Activated CD4-positive, alpha-beta T cell treated with anti-CD3 and anti-CD28 coated beads for 36 hours (primary cell): ENCODE results near the gene MTMR2. TPM values are rescaled to one million over a fixed set of nuclear protein-coding genes. Genes with fewer than 3 reads are reported as not detected.

Experiments
- ATAC-seq: fragments of 200-7000 bp; cut with Tn5 transposase; one replicate; pipeline ENCODE4 v1.10.0; 2021; ENCODE audit warnings: mild to moderate bottlenecking, moderate library complexity
- CTCF ChIA-PET: fragments of 350-600 bp; sonication (Branson Sonifier 250); formaldehyde crosslinking; loops from one replicate; lab custom pipeline; 2021; ENCODE audit warnings: antibody characterized with exemption; lab: Charles Lee
- POLR2A ChIA-PET: fragments of 350-600 bp; sonication (Branson Sonifier 250); formaldehyde crosslinking; loops from one replicate; lab custom pipeline; 2021; ENCODE audit warnings: antibody characterized with exemption, inconsistent platforms; lab: Charles Lee
- DNase-seq: peaks from one replicate; pipeline ENCODE4 v3.0.0-alpha.2; 2020
- H3K27ac Mint-ChIP-seq: one replicate; pipeline ENCODE4 v1.8.0; 2021; ENCODE audit warnings: mixed read lengths
- H3K27me3 Mint-ChIP-seq: one replicate; pipeline ENCODE4 v1.8.0; 2021; ENCODE audit warnings: mixed read lengths
- H3K36me3 Mint-ChIP-seq: one replicate; pipeline ENCODE4 v1.8.0; 2021; ENCODE audit warnings: low read depth, mixed read lengths
- H3K4me1 Mint-ChIP-seq: one replicate; pipeline ENCODE4 v1.8.0; 2021; ENCODE audit warnings: mixed read lengths
- H3K4me3 Mint-ChIP-seq: one replicate; pipeline ENCODE4 v1.8.0; 2021; ENCODE audit warnings: mild to moderate bottlenecking, moderate library complexity, mixed read lengths
- H3K9me3 Mint-ChIP-seq: one replicate; pipeline ENCODE4 v1.8.0; 2021; ENCODE audit warnings: low read depth, mixed read lengths
- intact Hi-C, 2 experiments: fragments of 100-400 bp; cut with DNase I in 1 of 2; cut with micrococcal nuclease in 1 of 2; formaldehyde crosslinking; loops; one replicate each; pipeline versions ENCODE4 v1.14.2 to v1.15.1; 2022 to 2024; cut with DNase I, micrococcal nuclease
- total RNA-seq, 2 experiments: library from RNA; stranded (reverse); gene quantifications; one replicate each; pipeline ENCODE4 v1.2.3, GENCODE V29; 2021

MTMR2 gene
- total RNA-seq, 2 experiments from 2014 or later: 32.8 to 36.5 TPM

DNA sequence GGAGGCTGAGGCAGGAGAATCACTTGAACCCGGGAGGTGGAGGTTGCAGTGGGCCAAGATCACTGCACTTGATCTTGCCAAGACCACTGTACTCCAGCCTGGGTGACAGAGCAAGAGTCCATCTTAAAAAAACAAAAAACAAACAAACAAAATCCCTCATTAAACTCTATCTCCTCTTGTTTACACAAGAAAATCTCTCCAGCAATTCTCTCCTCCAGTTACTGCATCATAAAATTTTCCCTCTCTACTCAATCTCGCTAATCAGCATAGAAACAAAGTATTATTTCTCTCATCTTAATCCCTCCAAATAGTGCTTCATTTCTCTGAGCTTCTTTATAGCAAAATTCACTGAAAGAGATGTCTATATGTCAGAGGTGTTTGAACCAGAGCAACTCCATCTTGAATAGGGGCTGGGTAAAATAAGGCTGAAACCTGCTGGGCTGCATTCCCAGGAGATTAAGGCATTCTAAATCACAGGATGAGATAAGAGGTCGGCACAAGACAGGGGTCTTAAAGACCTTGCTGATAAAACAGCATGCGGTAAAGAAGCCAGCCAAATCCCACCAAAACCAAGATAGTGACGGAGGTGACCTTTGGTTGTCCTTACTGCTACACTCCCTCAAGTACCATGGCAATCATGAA lies 19.8 kb downstream of the MTMR2 start:
- ChIA-PET POLR2A (interaction anchor here (0.5 kb wide), 1 partner anchor 104 kb away, joined by 3 read pairs; no protein-coding TSS in a partner anchor), CTCF (no interaction called here)
- DNase-seq (no peak), ATAC-seq (no peak)
- no peaks in the 10 kb centered on the region for H3K9me3 Mint-ChIP-seq
- H3K36me3 Mint-ChIP-seq: no peaks in the 10 kb centered on the region
- no peak overlapping the region for H3K4me3 Mint-ChIP-seq
- no peaks in the 10 kb centered on the region for H3K27me3 Mint-ChIP-seq
- H3K27ac Mint-ChIP-seq: no peak overlapping the region
- intact Hi-C loops: no loop called here
- H3K4me1 Mint-ChIP-seq: peaks cover 3% of the 10 kb centered on the region

GRCh38 chr11:95898782-95899181 lies 25.1 kb downstream of the MTMR2 start:
- ChIA-PET CTCF (no interaction called here), POLR2A (no interaction called here)
- DNase-seq: no peak
- ATAC-seq: no peak
- H3K27ac Mint-ChIP-seq: no peak overlapping the region
- no peaks in the 10 kb centered on the region for H3K4me1 Mint-ChIP-seq
- H3K9me3 Mint-ChIP-seq: no peaks in the 10 kb centered on the region
- intact Hi-C loops: no loop called here
- no peaks in the 10 kb centered on the region for H3K27me3 Mint-ChIP-seq
- peaks cover 2% of the 10 kb centered on the region for H3K36me3 Mint-ChIP-seq
- no peak overlapping the region for H3K4me3 Mint-ChIP-seq

- Mint-ChIP-seq H3K27ac (no peak overlapping the region), H3K4me1 (no peaks in the 10 kb centered on the region), H3K4me3 (no peak overlapping the region), H3K36me3 (peaks cover 2% of the 10 kb centered on the region), H3K9me3 (no peaks in the 10 kb centered on the region), H3K27me3 (no peaks in the 10 kb centered on the region)
- DNase-seq (no peak), ATAC-seq (no peak)
- ChIA-PET POLR2A (interaction anchor here (0.6 kb wide), 1 partner anchor 19 kb away, joined by 3 read pairs; no protein-coding TSS in a partner anchor), CTCF (no interaction called here)
- intact Hi-C loops: no loop called here
These were observed 26.2 kb downstream of the MTMR2 start for GRCh38 chr11:95897731-95898130.

- intact Hi-C loops: no loop called here
- Mint-ChIP-seq H3K9me3 (no peaks in the 10 kb centered on the region), H3K27me3 (no peaks in the 10 kb centered on the region), H3K36me3 (peaks cover 2% of the 10 kb centered on the region), H3K27ac (no peak overlapping the region), H3K4me1 (no peaks in the 10 kb centered on the region), H3K4me3 (no peak overlapping the region)
- ChIA-PET CTCF (interaction anchor here (0.6 kb wide), 1 partner anchor 16 kb away, joined by 3 read pairs; no protein-coding TSS in a partner anchor), POLR2A (no interaction called here)
- no peak for ATAC-seq
- DNase-seq: no peak
These were observed 28.1 kb downstream of the MTMR2 start for GRCh38 chr11:95895815-95896214.

GRCh38 chr11:95892892-95893570 lies 30.9 kb downstream of the MTMR2 start:
- Mint-ChIP-seq H3K4me1 (peaks cover 8% of the 10 kb centered on the region), H3K36me3 (peaks cover 2% of the 10 kb centered on the region), H3K4me3 (no peak overlapping the region), H3K27me3 (no peaks in the 10 kb centered on the region), H3K9me3 (no peaks in the 10 kb centered on the region), H3K27ac (no peak overlapping the region)
- no peak for ATAC-seq
- ChIA-PET CTCF (interaction anchor here (0.7 kb wide), 1 partner anchor 1124 kb away, joined by 3 read pairs; no protein-coding TSS in a partner anchor), POLR2A (no interaction called here)
- DNase-seq: no peak
- intact Hi-C loops: no loop called here

DNA sequence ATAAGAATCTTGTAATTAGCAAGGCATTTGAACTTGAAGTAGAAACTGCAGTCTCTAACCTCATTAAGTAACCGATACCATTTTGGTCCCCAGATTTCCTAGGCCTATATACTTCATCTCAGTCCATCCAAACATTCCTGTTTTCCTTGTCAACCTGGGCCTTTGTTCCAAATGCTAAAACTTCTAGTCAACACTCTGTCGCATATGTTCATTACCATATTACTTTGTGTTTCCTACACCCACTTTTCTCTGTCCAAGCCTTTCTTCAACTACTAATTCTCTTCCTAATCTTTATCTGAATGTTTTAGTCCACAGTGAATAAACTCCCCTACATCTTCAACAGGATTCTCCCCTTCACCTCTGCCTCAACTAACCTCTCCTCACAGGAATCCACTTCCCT lies 31.4 kb downstream of the MTMR2 start:
- no peak overlapping the region for H3K4me3 Mint-ChIP-seq
- ChIA-PET CTCF (no interaction called here), POLR2A (no interaction called here)
- H3K4me1 Mint-ChIP-seq: peaks cover 8% of the 10 kb centered on the region
- H3K9me3 Mint-ChIP-seq: no peaks in the 10 kb centered on the region
- H3K36me3 Mint-ChIP-seq: peaks cover 1% of the 10 kb centered on the region
- no peak overlapping the region for H3K27ac Mint-ChIP-seq
- ATAC-seq: no peak
- no peaks in the 10 kb centered on the region for H3K27me3 Mint-ChIP-seq
- intact Hi-C loops: no loop called here
- no peak for DNase-seq

GRCh38 chr11:95891423-95892170 lies 32.3 kb downstream of the MTMR2 start:
- ChIA-PET POLR2A (interaction anchor here (0.9 kb wide), 1 partner anchor 9 kb away, joined by 5 read pairs; no protein-coding TSS in a partner anchor), CTCF (no interaction called here)
- H3K36me3 Mint-ChIP-seq: peaks cover 8% of the 10 kb centered on the region
- H3K27ac Mint-ChIP-seq: no peak overlapping the region
- H3K9me3 Mint-ChIP-seq: no peaks in the 10 kb centered on the region
- DNase-seq: peak; percentile 7
- intact Hi-C loops: no loop called here
- no peaks in the 10 kb centered on the region for H3K27me3 Mint-ChIP-seq
- peaks cover 8% of the 10 kb centered on the region for H3K4me1 Mint-ChIP-seq
- H3K4me3 Mint-ChIP-seq: no peak overlapping the region
- ATAC-seq: peak; percentile 51

- intact Hi-C loops: no loop called here
- ATAC-seq (peak; percentile 68), DNase-seq (no peak)
- no peak overlapping the region for H3K27ac Mint-ChIP-seq
- no peak overlapping the region for H3K4me3 Mint-ChIP-seq
- CTCF ChIA-PET: no interaction called here
- H3K4me1 Mint-ChIP-seq: peaks cover 8% of the 10 kb centered on the region
- H3K27me3 Mint-ChIP-seq: no peaks in the 10 kb centered on the region
- POLR2A ChIA-PET: no interaction called here
- no peaks in the 10 kb centered on the region for H3K9me3 Mint-ChIP-seq
- peaks cover 9% of the 10 kb centered on the region for H3K36me3 Mint-ChIP-seq
These were observed 35.1 kb downstream of the MTMR2 start for GRCh38 chr11:95888852-95889251.

GRCh38 chr11:95888439-95888838 lies 35.5 kb downstream of the MTMR2 start:
- H3K36me3 Mint-ChIP-seq: peaks cover 9% of the 10 kb centered on the region
- POLR2A ChIA-PET: no interaction called here
- intact Hi-C loops: no loop called here
- ATAC-seq: peak; percentile 55
- no peaks in the 10 kb centered on the region for H3K27me3 Mint-ChIP-seq
- H3K27ac Mint-ChIP-seq: no peak overlapping the region
- H3K9me3 Mint-ChIP-seq: no peaks in the 10 kb centered on the region
- H3K4me3 Mint-ChIP-seq: no peak overlapping the region
- CTCF ChIA-PET: no interaction called here
- DNase-seq: no peak
- peaks cover 8% of the 10 kb centered on the region for H3K4me1 Mint-ChIP-seq

DNA sequence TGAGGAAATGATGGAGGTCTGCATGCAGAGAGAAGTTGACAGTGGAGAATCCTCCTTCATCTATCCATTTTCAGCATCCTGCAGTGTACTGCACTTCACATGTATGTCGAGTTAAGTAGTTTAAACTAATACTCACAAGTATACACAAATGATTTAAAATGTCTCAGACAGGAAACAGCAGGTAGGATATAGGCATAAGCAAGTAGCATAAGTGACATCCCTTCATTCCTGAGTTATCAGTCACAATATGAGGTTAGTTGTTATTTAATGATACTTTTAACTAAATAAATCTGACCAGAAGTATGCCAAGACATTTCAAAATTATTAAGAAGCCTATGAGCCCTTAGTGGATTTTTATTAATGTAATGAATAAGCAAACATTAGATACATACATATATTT lies 37.4 kb downstream of the MTMR2 start:
- Mint-ChIP-seq H3K9me3 (no peaks in the 10 kb centered on the region), H3K36me3 (peaks cover 11% of the 10 kb centered on the region), H3K27me3 (no peaks in the 10 kb centered on the region), H3K4me1 (peaks cover 8% of the 10 kb centered on the region), H3K27ac (no peak overlapping the region), H3K4me3 (no peak overlapping the region)
- CTCF ChIA-PET: no interaction called here
- no peak for ATAC-seq
- intact Hi-C loops: no loop called here
- DNase-seq: no peak
- POLR2A ChIA-PET: no interaction called here

DNA sequence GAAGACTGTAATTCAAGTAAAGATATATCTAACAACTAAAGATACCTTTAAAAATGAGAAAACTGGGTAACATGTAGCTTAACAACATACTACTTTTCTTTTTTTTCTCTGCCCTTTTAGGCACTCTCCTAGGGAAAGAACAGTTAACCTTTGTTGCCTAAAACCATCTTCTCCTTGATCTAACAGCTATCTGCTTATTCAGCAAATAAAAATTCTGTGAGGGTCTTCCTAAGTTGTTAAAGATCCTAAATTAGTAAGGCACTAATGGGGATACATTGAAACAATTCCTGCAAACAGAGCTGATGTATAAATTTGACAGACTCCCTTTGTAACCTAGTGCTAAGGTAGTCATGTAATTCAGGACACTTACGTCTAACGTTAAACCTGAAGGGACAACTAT lies 39.1 kb downstream of the MTMR2 start:
- H3K4me3 Mint-ChIP-seq: no peak overlapping the region
- ChIA-PET POLR2A (no interaction called here), CTCF (interaction anchor here (0.6 kb wide), 1 partner anchor 95 kb away, joined by 3 read pairs; no protein-coding TSS in a partner anchor)
- no peaks in the 10 kb centered on the region for H3K27me3 Mint-ChIP-seq
- ATAC-seq (no peak), DNase-seq (no peak)
- H3K4me1 Mint-ChIP-seq: peaks cover 8% of the 10 kb centered on the region
- intact Hi-C loops: no loop called here
- H3K27ac Mint-ChIP-seq: no peak overlapping the region
- H3K36me3 Mint-ChIP-seq: peaks cover 11% of the 10 kb centered on the region
- no peaks in the 10 kb centered on the region for H3K9me3 Mint-ChIP-seq
